HL-60 (cell line): ENCODE data around the gene SSRP1.

Source experiments
- DNase-seq, 2 experiments: peaks; one replicate each; pipeline ENCODE4 v3.0.0-alpha.2; 2010 to 2020; ENCODE audit warnings: low read depth in 1 of 2, low spot score in 1 of 2
- H3K27ac ChIP-seq: fragments of 250-450 bp; sonication (Bioruptor Pico); replicated peaks from 2 replicates; pipeline ENCODE4 v1.5.1; 2020; ENCODE audit warnings: mild to moderate bottlenecking, moderate library complexity
- H3K27me3 ChIP-seq: fragments of 250-450 bp; sonication (Bioruptor Pico); 2 replicates; pipeline ENCODE4 v1.5.1; 2021; ENCODE audit warnings: mild to moderate bottlenecking, moderate library complexity; ENCODE audit not compliant: insufficient read depth, poor library complexity, severe bottlenecking
- H3K4me3 ChIP-seq: replicated peaks from 2 replicates; pipeline ENCODE4 v1.5.1; 2011; ENCODE audit warnings: mild to moderate bottlenecking, control low read depth, low read length; ENCODE audit not compliant: insufficient read depth
- GABPA ChIP-seq: IDR thresholded peaks from 2 replicates; pipeline ENCODE4 v1.6.1; 2012; ENCODE audit warnings: low read depth
- POLR2AphosphoS5 ChIP-seq: IDR thresholded peaks from 2 replicates; pipeline ENCODE4 v1.6.1; 2012; ENCODE audit warnings: low read depth
- SPI1 ChIP-seq: IDR thresholded peaks from 2 replicates; pipeline ENCODE4 v1.6.1; 2012; ENCODE audit warnings: low read depth, mild to moderate bottlenecking, borderline replicate concordance
- TF ChIP-seq, protein P1 (sequence below): IDR thresholded peaks from one replicate; pipeline ENCODE4 v1.5.1; 2011; ENCODE audit warnings: low read length, control low read depth, inconsistent platforms; ENCODE audit not compliant: insufficient read depth
- TF ChIP-seq, protein P2 (sequence below): IDR thresholded peaks from 2 replicates; pipeline ENCODE4 v1.6.1; 2012; ENCODE audit warnings: low read depth; ENCODE audit not compliant: insufficient replicate concordance

SSRP1 gene

DNA sequence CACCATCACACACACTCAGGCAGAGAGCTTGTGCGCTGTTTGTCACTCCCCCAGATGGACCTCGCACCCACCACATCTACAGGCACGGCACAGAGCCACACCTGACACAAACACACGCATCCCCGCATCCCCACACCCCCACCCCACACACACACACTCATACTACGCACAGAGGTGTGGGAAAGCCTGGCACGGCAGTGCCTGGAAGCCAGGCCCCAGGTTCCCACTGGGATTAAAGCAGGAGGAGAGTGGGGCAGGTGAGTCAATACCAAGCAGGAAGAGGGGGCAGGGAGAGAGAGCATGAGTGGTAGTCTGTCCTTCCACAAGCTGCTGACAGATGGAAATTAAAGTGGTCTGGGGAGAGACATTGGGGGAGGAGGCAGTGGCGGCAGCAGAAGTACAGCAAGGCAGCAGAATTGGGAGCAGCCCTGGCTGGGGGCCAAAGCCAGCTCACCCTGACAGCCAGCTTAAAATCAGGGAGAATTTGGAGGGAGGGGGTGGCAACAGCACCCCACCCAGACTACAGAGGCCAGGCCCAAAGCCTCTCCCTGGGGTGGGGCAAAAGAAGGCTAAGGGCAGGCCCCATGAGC, 31.6 kb downstream of the SSRP1 start:
- no peak overlapping the region for H3K27ac ChIP-seq
- DNase-seq = no peak
- no peaks in the 10 kb centered on the region for H3K27me3 ChIP-seq
- TF ChIP-seq SPI1 (no peak), GABPA (no peak), POLR2AphosphoS5 (no peak)
- TF ChIP-seq, protein P1, sequence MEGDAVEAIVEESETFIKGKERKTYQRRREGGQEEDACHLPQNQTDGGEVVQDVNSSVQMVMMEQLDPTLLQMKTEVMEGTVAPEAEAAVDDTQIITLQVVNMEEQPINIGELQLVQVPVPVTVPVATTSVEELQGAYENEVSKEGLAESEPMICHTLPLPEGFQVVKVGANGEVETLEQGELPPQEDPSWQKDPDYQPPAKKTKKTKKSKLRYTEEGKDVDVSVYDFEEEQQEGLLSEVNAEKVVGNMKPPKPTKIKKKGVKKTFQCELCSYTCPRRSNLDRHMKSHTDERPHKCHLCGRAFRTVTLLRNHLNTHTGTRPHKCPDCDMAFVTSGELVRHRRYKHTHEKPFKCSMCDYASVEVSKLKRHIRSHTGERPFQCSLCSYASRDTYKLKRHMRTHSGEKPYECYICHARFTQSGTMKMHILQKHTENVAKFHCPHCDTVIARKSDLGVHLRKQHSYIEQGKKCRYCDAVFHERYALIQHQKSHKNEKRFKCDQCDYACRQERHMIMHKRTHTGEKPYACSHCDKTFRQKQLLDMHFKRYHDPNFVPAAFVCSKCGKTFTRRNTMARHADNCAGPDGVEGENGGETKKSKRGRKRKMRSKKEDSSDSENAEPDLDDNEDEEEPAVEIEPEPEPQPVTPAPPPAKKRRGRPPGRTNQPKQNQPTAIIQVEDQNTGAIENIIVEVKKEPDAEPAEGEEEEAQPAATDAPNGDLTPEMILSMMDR = no peak
- TF ChIP-seq, protein P2, sequence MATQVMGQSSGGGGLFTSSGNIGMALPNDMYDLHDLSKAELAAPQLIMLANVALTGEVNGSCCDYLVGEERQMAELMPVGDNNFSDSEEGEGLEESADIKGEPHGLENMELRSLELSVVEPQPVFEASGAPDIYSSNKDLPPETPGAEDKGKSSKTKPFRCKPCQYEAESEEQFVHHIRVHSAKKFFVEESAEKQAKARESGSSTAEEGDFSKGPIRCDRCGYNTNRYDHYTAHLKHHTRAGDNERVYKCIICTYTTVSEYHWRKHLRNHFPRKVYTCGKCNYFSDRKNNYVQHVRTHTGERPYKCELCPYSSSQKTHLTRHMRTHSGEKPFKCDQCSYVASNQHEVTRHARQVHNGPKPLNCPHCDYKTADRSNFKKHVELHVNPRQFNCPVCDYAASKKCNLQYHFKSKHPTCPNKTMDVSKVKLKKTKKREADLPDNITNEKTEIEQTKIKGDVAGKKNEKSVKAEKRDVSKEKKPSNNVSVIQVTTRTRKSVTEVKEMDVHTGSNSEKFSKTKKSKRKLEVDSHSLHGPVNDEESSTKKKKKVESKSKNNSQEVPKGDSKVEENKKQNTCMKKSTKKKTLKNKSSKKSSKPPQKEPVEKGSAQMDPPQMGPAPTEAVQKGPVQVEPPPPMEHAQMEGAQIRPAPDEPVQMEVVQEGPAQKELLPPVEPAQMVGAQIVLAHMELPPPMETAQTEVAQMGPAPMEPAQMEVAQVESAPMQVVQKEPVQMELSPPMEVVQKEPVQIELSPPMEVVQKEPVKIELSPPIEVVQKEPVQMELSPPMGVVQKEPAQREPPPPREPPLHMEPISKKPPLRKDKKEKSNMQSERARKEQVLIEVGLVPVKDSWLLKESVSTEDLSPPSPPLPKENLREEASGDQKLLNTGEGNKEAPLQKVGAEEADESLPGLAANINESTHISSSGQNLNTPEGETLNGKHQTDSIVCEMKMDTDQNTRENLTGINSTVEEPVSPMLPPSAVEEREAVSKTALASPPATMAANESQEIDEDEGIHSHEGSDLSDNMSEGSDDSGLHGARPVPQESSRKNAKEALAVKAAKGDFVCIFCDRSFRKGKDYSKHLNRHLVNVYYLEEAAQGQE = no peak
- no peak overlapping the region for H3K4me3 ChIP-seq

DNA sequence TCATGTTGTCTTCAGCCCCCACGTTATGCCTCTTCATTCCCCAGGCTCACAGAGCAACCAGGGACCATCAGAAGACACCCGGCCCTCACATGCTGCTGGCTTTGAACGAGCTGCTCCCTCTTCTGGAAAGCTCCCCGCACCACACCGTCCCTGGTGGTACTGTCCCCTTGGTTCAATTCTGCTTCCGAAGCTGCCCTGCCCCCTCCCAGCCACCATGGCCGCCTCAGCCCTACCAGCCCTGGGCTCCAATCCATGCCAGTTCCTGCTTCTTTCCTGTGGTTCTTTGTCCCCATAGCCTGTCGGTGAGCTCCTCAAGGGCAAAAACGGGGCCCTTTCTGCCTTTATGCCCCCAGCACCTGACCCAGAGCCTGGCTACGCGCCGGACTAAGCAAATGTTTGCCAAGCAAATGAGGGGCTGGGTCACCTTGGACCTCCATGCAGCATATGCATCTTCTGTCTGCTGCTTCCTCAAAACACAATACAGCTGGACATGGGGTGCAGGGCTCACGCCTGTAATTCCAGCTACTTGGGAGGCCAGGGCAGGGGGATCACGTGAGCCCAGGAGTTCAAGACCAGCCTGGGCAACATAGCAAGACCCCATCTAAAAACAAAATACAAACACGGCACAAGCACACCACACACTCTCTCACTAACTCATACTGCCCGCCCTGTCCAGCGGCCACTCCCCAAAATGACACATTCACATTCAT, 32.3 kb downstream of the SSRP1 start:
- no peak for DNase-seq
- Histone ChIP-seq H3K4me3 (no peak overlapping the region), H3K27me3 (no peaks in the 10 kb centered on the region), H3K27ac (no peak overlapping the region)
- no peak for TF ChIP-seq SPI1
- TF ChIP-seq, protein P2 = no peak
- TF ChIP-seq POLR2AphosphoS5 = no peak
- TF ChIP-seq GABPA = no peak
- TF ChIP-seq, protein P1 = no peak

GRCh38 chr11:57302489-57302888, 33.2 kb downstream of the SSRP1 start:
- Histone ChIP-seq H3K27me3 (no peaks in the 10 kb centered on the region), H3K4me3 (no peak overlapping the region), H3K27ac (no peak overlapping the region)
- TF ChIP-seq SPI1 (no peak), GABPA (no peak), POLR2AphosphoS5 (no peak)
- TF ChIP-seq, protein P2 = no peak
- TF ChIP-seq, protein P1 = no peak
- DNase-seq = no peak
